Nephron progenitor cell (in vitro differentiated cells): Measurements from ENCODE around the gene CCDC92B.

ENCODE experiments used
- DNase-seq: peaks from one replicate; pipeline ENCODE4 v3.0.0; 2021
- H3K27ac Mint-ChIP-seq: 2 replicates; pipeline ENCODE4 v1.8.0; 2021; ENCODE audit warnings: mild to moderate bottlenecking, moderate library complexity, mixed read lengths
- H3K27me3 Mint-ChIP-seq: 2 replicates; pipeline ENCODE4 v1.8.0; 2021; ENCODE audit warnings: mild to moderate bottlenecking, low read depth, mixed read lengths; ENCODE audit not compliant: poor library complexity
- H3K36me3 Mint-ChIP-seq: 2 replicates; pipeline ENCODE4 v1.8.0; 2021; ENCODE audit warnings: low read depth, mixed read lengths
- H3K4me1 Mint-ChIP-seq: 2 replicates; pipeline ENCODE4 v1.8.0; 2021; ENCODE audit warnings: mixed read lengths
- H3K4me3 Mint-ChIP-seq: 2 replicates; pipeline ENCODE4 v1.8.0; 2021; ENCODE audit warnings: mild to moderate bottlenecking, moderate library complexity, mixed read lengths
- H3K9me3 Mint-ChIP-seq: 2 replicates; pipeline ENCODE4 v1.8.0; 2021; ENCODE audit warnings: mild to moderate bottlenecking, moderate library complexity, mixed read lengths
- CTCF ChIP-seq: fragments of 200-600 bp; sonication (generic); IDR thresholded peaks from 2 replicates; pipeline ENCODE4 v1.5.0; 2021; ENCODE audit warnings: antibody characterized with exemption

CCDC92B gene

GRCh38 chr17:2749784-2750181 is 331 bp upstream of the CCDC92B start:
- Mint-ChIP-seq H3K27me3 (peaks cover 94% of the 10 kb centered on the region), H3K4me3 (no peak overlapping the region), H3K36me3 (no peaks in the 10 kb centered on the region), H3K4me1 (no peaks in the 10 kb centered on the region), H3K27ac (no peak overlapping the region), H3K9me3 (no peaks in the 10 kb centered on the region)
- no peak for TF ChIP-seq CTCF
- DNase-seq = peak; percentile 93

- no peaks in the 10 kb centered on the region for H3K9me3 Mint-ChIP-seq
- TF ChIP-seq CTCF = no peak
- H3K4me3 Mint-ChIP-seq = no peak overlapping the region
- no peaks in the 10 kb centered on the region for H3K36me3 Mint-ChIP-seq
- peak overlapping the region; percentile 77 for H3K27ac Mint-ChIP-seq
- no peaks in the 10 kb centered on the region for H3K4me1 Mint-ChIP-seq
- DNase-seq = no peak
- H3K27me3 Mint-ChIP-seq = peaks cover 78% of the 10 kb centered on the region
Observed at GRCh38 chr17:2745317-2746037, 4.0 kb downstream of the CCDC92B start.

GRCh38 chr17:2737693-2738092 is 11.8 kb downstream of the CCDC92B start:
- no peak for TF ChIP-seq CTCF
- no peak for DNase-seq
- Mint-ChIP-seq H3K27me3 (peaks cover 36% of the 10 kb centered on the region), H3K27ac (no peak overlapping the region), H3K36me3 (no peaks in the 10 kb centered on the region), H3K9me3 (no peaks in the 10 kb centered on the region), H3K4me3 (no peak overlapping the region), H3K4me1 (no peaks in the 10 kb centered on the region)

- no peaks in the 10 kb centered on the region for H3K9me3 Mint-ChIP-seq
- TF ChIP-seq CTCF = no peak
- H3K27me3 Mint-ChIP-seq = peaks cover 29% of the 10 kb centered on the region
- H3K4me3 Mint-ChIP-seq = no peak overlapping the region
- no peaks in the 10 kb centered on the region for H3K36me3 Mint-ChIP-seq
- H3K27ac Mint-ChIP-seq = no peak overlapping the region
- DNase-seq = no peak
- H3K4me1 Mint-ChIP-seq = no peaks in the 10 kb centered on the region
Observed at GRCh38 chr17:2736956-2737355, 12.5 kb downstream of the CCDC92B start.

GRCh38 chr17:2735896-2736295 is 13.6 kb downstream of the CCDC92B start:
- H3K36me3 Mint-ChIP-seq = no peaks in the 10 kb centered on the region
- no peak overlapping the region for H3K27ac Mint-ChIP-seq
- TF ChIP-seq CTCF = no peak
- no peaks in the 10 kb centered on the region for H3K4me1 Mint-ChIP-seq
- no peak overlapping the region for H3K4me3 Mint-ChIP-seq
- no peak for DNase-seq
- peaks cover 28% of the 10 kb centered on the region for H3K27me3 Mint-ChIP-seq
- H3K9me3 Mint-ChIP-seq = no peaks in the 10 kb centered on the region

GRCh38 chr17:2734939-2735338 is 14.5 kb downstream of the CCDC92B start:
- Mint-ChIP-seq H3K27ac (no peak overlapping the region), H3K27me3 (peaks cover 28% of the 10 kb centered on the region), H3K4me3 (no peak overlapping the region), H3K36me3 (no peaks in the 10 kb centered on the region), H3K4me1 (no peaks in the 10 kb centered on the region), H3K9me3 (no peaks in the 10 kb centered on the region)
- no peak for DNase-seq
- TF ChIP-seq CTCF = no peak
